HepG2 (cell line): ENCODE results near the gene VPS4B. TPM values are rescaled to one million over a fixed set of nuclear protein-coding genes. Genes with fewer than 3 reads are reported as not detected.

Experiments used
- ATAC-seq: fragments of 200-7000 bp; cut with Tn5 transposase; 3 replicates; pipeline ENCODE4 v1.9.1; 2020; ENCODE audit warnings: mild to moderate bottlenecking, moderate library complexity
- BruUV-seq: library from RNA; stranded (reverse); fragments of 400-500 nt; replicated peaks from 2 replicates; lab custom pipeline; 2021; lab: Mats Ljungman, UMichigan
- CTCF ChIA-PET: fragments of 300-600 bp; formaldehyde crosslinking; extraction: SDS; loops from one replicate; lab custom pipeline; 2021; ENCODE audit warnings: low total read pairs, inconsistent platforms, low intra/inter-chr PET ratio; lab: Yijun Ruan, JAX
- POLR2A ChIA-PET: fragments of 350-600 bp; sonication (Branson Sonifier 250); formaldehyde crosslinking; loops from one replicate; lab custom pipeline; 2020; ENCODE audit warnings: antibody characterized with exemption, inconsistent platforms; lab: Yijun Ruan, JAX
- DNase-seq: peaks from one replicate; pipeline ENCODE4 v3.0.0-alpha.2; 2015; ENCODE audit warnings: low spot score
- FAIRE-seq: peaks from 3 replicates; lab custom pipeline; 2011; peaks lifted over from hg19 to GRCh38; lab: Jason Lieb, UNC
- H2AFZ ChIP-seq: one replicate; pipeline ENCODE4 v1.6.1; 2011; ENCODE audit warnings: low read length, inconsistent platforms
- H3K27ac ChIP-seq: fragments of 300-600 bp; 3 replicates; pipeline ENCODE4 v1.8.0; 2011; ENCODE audit warnings: mixed run types, mild to moderate bottlenecking, mixed read lengths, low read length, inconsistent platforms; ENCODE audit not compliant: insufficient read depth; ENCODE audit errors: extremely low read length
- H3K27me3 ChIP-seq, 2 experiments: fragments of 200-600 bp in 1 of 2; 2 replicates in 1 of 2; 3 replicates in 1 of 2; pipeline versions ENCODE4 v1.6.0 to v1.8.0; 2011; ENCODE audit warnings: low read length in 2 of 2, mild to moderate bottlenecking in 2 of 2, moderate library complexity in 2 of 2, inconsistent platforms in 1 of 2; ENCODE audit not compliant: insufficient read depth in 2 of 2, control insufficient read depth in 1 of 2
- H3K36me3 ChIP-seq, 2 experiments: fragments of 200-600 bp in 1 of 2; replicated peaks in 1 of 2; 2 replicates in 1 of 2; 3 replicates in 1 of 2; pipeline versions ENCODE4 v1.5.1 to v1.8.0; 2011; ENCODE audit warnings: low read length in 2 of 2, inconsistent platforms in 1 of 2; ENCODE audit not compliant: insufficient read depth in 2 of 2, control insufficient read depth in 1 of 2
- H3K4me1 ChIP-seq: 2 replicates; pipeline ENCODE4 v1.5.1; 2012; ENCODE audit warnings: low read length, inconsistent platforms; ENCODE audit not compliant: insufficient read depth
- H3K4me2 ChIP-seq: 2 replicates; pipeline ENCODE4 v1.6.0; 2011; ENCODE audit warnings: low read depth, low read length, inconsistent platforms
- H3K4me3 ChIP-seq, 3 experiments: fragments of 200-600 bp in 1 of 3; sonication (generic), shearing (Covaris generic) in 1 of 3; replicated peaks in 1 of 3; 2 replicates each; pipeline ENCODE4 v1.5.1; 2011 to 2016; ENCODE audit warnings: low read length in 3 of 3, inconsistent platforms in 2 of 3, low read depth in 2 of 3, mild to moderate bottlenecking in 2 of 3, control low read depth in 1 of 3, mixed read lengths in 1 of 3; ENCODE audit not compliant: insufficient read depth in 1 of 3
- H3K79me2 ChIP-seq: one replicate; pipeline ENCODE4 v1.6.1; 2011; ENCODE audit warnings: low read length, inconsistent platforms; ENCODE audit not compliant: insufficient read depth
- H3K9ac ChIP-seq: 2 replicates; pipeline ENCODE4 v1.6.0; 2011; ENCODE audit warnings: mild to moderate bottlenecking, low read depth, low read length, inconsistent platforms; ENCODE audit not compliant: insufficient read depth
- H3K9me3 ChIP-seq: 2 replicates; pipeline ENCODE4 v1.5.1; 2012; ENCODE audit warnings: mild to moderate bottlenecking, low read length
- H4K20me1 ChIP-seq: 2 replicates; pipeline ENCODE4 v1.6.0; 2011; ENCODE audit warnings: inconsistent platforms, mild to moderate bottlenecking, low read length, moderate library complexity; ENCODE audit not compliant: insufficient read depth
- FOXK2 ChIP-seq: fragments of 450-650 bp; IDR thresholded peaks from 2 replicates; pipeline ENCODE4 v1.6.1; 2016
- GABPA ChIP-seq, 2 experiments: IDR thresholded peaks; 2 replicates each; pipeline ENCODE4 v1.6.1; 2011 to 2016; ENCODE audit warnings: low read depth in 2 of 2, low read length in 1 of 2, missing biosample characterization in 1 of 2, missing genetic modification characterization in 1 of 2
- GLI4 ChIP-seq: sonication (generic); formaldehyde crosslinking; IDR thresholded peaks from 2 replicates; pipeline ENCODE4 v1.5.1; 2020; ENCODE audit warnings: missing genetic modification reagents, mild to moderate bottlenecking, moderate library complexity, borderline replicate concordance
- MAFF ChIP-seq: IDR thresholded peaks from 2 replicates; pipeline ENCODE4 v1.6.1; 2011; ENCODE audit warnings: low read depth, low read length, improper control_type of control experiment
- MAFK ChIP-seq, 2 experiments: IDR thresholded peaks in 1 of 2; conservative IDR thresholded peaks in 1 of 2; 2 replicates each; pipeline ENCODE4 v1.6.1; 2011; ENCODE audit warnings: improper control_type of control experiment in 2 of 2, low read length in 2 of 2
- MXI1 ChIP-seq: IDR thresholded peaks from 3 replicates; pipeline ENCODE4 v1.6.1; 2012; ENCODE audit warnings: low read depth, low read length, inconsistent platforms, borderline replicate concordance
- NAIF1 ChIP-seq: sonication (generic); formaldehyde crosslinking; IDR thresholded peaks from 2 replicates; pipeline ENCODE4 v1.5.0; 2020; ENCODE audit warnings: mild to moderate bottlenecking, missing genetic modification reagents, borderline replicate concordance
- NFE2L2 ChIP-seq: fragments of 150-350 bp; IDR thresholded peaks from 2 replicates; pipeline ENCODE4 v1.6.1; 2014; ENCODE audit warnings: low read length
- PLRG1 ChIP-seq: fragments of 450-650 bp; conservative IDR thresholded peaks from 2 replicates; pipeline ENCODE4 v1.6.1; 2016
- PRMT3 ChIP-seq: sonication (generic); formaldehyde crosslinking; IDR thresholded peaks from 2 replicates; pipeline ENCODE4 v1.8.1; 2022; ENCODE audit warnings: low read depth, mild to moderate bottlenecking, moderate library complexity, missing genetic modification reagents, borderline replicate concordance
- SALL1 ChIP-seq: sonication (generic); formaldehyde crosslinking; IDR thresholded peaks from 2 replicates; pipeline ENCODE4 v1.8.0; 2022; ENCODE audit warnings: mild to moderate bottlenecking, missing genetic modification reagents
- XRCC5 ChIP-seq: fragments of 200-400 bp; formaldehyde crosslinking; optimal IDR thresholded peaks from 2 replicates; pipeline ENCODE3; 2017; ENCODE audit warnings: mild to moderate bottlenecking, low read length
- ZNF430 ChIP-seq: sonication (generic); formaldehyde crosslinking; IDR thresholded peaks from 2 replicates; pipeline ENCODE4 v1.9.0; 2021; ENCODE audit warnings: mild to moderate bottlenecking, missing genetic modification reagents
- ZNF607 ChIP-seq: sonication (generic); formaldehyde crosslinking; IDR thresholded peaks from 2 replicates; pipeline ENCODE4 v1.5.1; 2020; ENCODE audit warnings: missing genetic modification reagents, mild to moderate bottlenecking, borderline replicate concordance
- WGBS: methylation state at CpG from one replicate; pipeline ENCODE4 v1.1.6; 2017; ENCODE audit warnings: low lambda C conversion rate; 5-methylcytosine and 5-hydroxymethylcytosine counted together
- in situ Hi-C: cut with HindIII; loops from 2 replicates; pipeline ENCODE4 v1.10.0; 2017; ENCODE audit warnings: low pct_unique_long_range_greater_than_20kb; ENCODE audit not compliant: extremely low pct_ligation_motif_present
- intact Hi-C: fragments of 100-400 bp; cut with micrococcal nuclease; formaldehyde crosslinking; loops from one replicate; pipeline ENCODE4 v1.10.0; 2022; ENCODE audit not compliant: unreplicated experiment
- polyA plus RNA-seq, 8 experiments: library from polyadenylated mRNA; depleted of rRNA in 3 of 8; stranded (reverse) in 7 of 8; unstranded in 1 of 8; fragments of >200 nt; fragmentation: Illumina TruSeq in 4 of 8; extraction: Trizol in 4 of 8; gene quantifications; 2 replicates each; pipeline versions ENCODE4 v1.2.1 to v1.2.3, GENCODE V29; 2011 to 2016; ENCODE audit warnings: low read depth in 4 of 8, missing spikeins in 1 of 8, mixed read lengths in 1 of 8; ENCODE audit not compliant: insufficient read depth in 1 of 8
- total RNA-seq, 5 experiments: library from RNA; depleted of rRNA; stranded (reverse); fragments of >200 nt; fragmentation: Illumina TruSeq; extraction: Trizol; gene quantifications; 2 replicates each; pipeline ENCODE4 v1.2.3, GENCODE V29; 2016; ENCODE audit warnings: low read depth in 1 of 5
- TF ChIP-seq, protein P1 (sequence below): fragments of 450-650 bp; IDR thresholded peaks from 2 replicates; pipeline ENCODE4 v1.6.1; 2017
- TF ChIP-seq, protein P2 (sequence below): sonication (generic); formaldehyde crosslinking; IDR thresholded peaks from 2 replicates; pipeline ENCODE4 v1.4.0; 2020; ENCODE audit warnings: missing genetic modification reagents

The VPS4B gene
- total and polyA plus RNA-seq, 2 of the 13 experiments (the other 11 are each of a cell fraction or from before 2014, with no cell fraction given): 12.8 to 25.9 TPM

DNA sequence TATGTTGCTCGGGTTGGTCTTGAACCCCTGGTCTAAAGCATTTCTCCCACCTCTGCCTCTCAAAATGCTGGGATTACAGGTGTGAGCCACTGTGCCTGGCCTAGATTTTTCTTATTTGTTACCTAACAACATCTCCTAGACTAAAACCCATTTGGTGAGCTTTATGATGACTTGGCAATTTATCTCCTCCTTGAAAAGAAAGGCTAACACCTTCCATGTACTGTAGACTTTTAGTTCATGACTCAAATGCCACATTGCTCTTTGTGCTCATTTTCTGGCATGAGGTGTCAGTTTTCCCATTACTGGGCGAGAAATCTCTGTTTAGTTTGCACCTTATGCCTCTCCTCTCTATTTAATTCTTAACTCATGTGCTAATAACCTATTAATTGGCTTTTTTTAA, 42.2 kb upstream of the VPS4B start:
- H4K20me1 ChIP-seq: no peaks in the 10 kb centered on the region
- H3K9me3 ChIP-seq: no peaks in the 10 kb centered on the region
- no peaks in the 10 kb centered on the region for H3K36me3 ChIP-seq
- H3K4me3 ChIP-seq: no peak overlapping the region
- intact Hi-C loops (no loop called here), in situ Hi-C loops (no loop called here)
- ATAC-seq (no peak), DNase-seq (no peak), FAIRE-seq (no peak)
- no peaks in the 10 kb centered on the region for H3K79me2 ChIP-seq
- no peaks in the 10 kb centered on the region for H3K4me1 ChIP-seq
- CTCF ChIA-PET: no interaction called here
- no peak for TF ChIP-seq ZNF607 (CRISPR knock-in tag)
- no peak for TF ChIP-seq NAIF1
- no peak for TF ChIP-seq GLI4
- TF ChIP-seq MAFF: peak; percentile 96
- TF ChIP-seq MAFK (conservative IDR thresholded peaks at IDR 0.05 in 1 of 2, IDR thresholded peaks at IDR 0.05 in 1 of 2; ENCODE audit: low read length in 2 of 2): peak; percentile 95 to 96
- TF ChIP-seq NFE2L2: 0 out of 2 replicates have a peak, but pooled peaks have one; percentile 28
- no peak overlapping the region for H3K27ac ChIP-seq
- no peak overlapping the region for H2AFZ ChIP-seq
- POLR2A ChIA-PET: no interaction called here
- H3K4me2 ChIP-seq: no peak overlapping the region
- H3K9ac ChIP-seq: no peak overlapping the region
- WGBS: 2% methylated on average over 2 of the region's 2 CpGs
- no peaks in the 10 kb centered on the region for H3K27me3 ChIP-seq
- no TSS peak for BruUV-seq

DNA sequence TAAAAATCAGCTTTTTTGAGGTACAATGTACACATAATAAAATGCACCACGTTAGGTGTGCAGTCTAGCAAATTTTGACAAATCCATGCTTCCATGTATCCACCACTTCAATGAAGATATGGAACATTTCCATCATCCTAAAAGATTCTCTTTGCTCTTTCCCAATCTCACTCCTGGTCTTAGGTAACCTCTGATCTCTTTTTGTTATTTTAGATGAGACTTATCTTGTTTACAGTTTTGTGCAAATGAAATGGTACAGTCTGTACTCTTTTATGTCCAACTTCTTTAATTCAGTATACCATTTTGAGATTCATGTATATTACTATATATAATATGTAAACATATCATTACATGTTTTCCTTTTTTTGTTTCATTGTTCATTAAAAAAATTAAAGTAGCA, 38.1 kb upstream of the VPS4B start:
- DNase-seq (no peak), ATAC-seq (no peak), FAIRE-seq (no peak)
- intact Hi-C loops: no loop called here
- Histone ChIP-seq H3K36me3 (no peaks in the 10 kb centered on the region), H3K4me1 (no peaks in the 10 kb centered on the region), H3K27me3 (no peaks in the 10 kb centered on the region), H3K4me2 (no peak overlapping the region), H3K9ac (no peak overlapping the region), H3K4me3 (no peak overlapping the region), H2AFZ (no peak overlapping the region), H3K9me3 (no peaks in the 10 kb centered on the region), H3K27ac (no peak overlapping the region), H4K20me1 (no peaks in the 10 kb centered on the region), H3K79me2 (no peaks in the 10 kb centered on the region)
- WGBS: 0% methylated on average over 1 of the region's 1 CpG
- BruUV-seq: no TSS peak
- in situ Hi-C loops: no loop called here
- CTCF ChIA-PET: no interaction called here
- POLR2A ChIA-PET: no interaction called here
- TF ChIP-seq GABPA (IDR thresholded peaks at IDR 0.05; ENCODE audit: low read depth, low read length) (no peak), GABPA (CRISPR knock-in tag; IDR thresholded peaks at IDR 0.05; ENCODE audit: low read depth) (no peak), PLRG1 (no peak), XRCC5 (no peak), MXI1 (no peak), SALL1 (CRISPR knock-in tag) (no peak), PRMT3 (no peak), ZNF430 (CRISPR knock-in tag) (no peak), FOXK2 (no peak)
- TF ChIP-seq, protein P1, sequence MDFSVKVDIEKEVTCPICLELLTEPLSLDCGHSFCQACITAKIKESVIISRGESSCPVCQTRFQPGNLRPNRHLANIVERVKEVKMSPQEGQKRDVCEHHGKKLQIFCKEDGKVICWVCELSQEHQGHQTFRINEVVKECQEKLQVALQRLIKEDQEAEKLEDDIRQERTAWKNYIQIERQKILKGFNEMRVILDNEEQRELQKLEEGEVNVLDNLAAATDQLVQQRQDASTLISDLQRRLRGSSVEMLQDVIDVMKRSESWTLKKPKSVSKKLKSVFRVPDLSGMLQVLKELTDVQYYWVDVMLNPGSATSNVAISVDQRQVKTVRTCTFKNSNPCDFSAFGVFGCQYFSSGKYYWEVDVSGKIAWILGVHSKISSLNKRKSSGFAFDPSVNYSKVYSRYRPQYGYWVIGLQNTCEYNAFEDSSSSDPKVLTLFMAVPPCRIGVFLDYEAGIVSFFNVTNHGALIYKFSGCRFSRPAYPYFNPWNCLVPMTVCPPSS: no peak
- TF ChIP-seq, protein P2, sequence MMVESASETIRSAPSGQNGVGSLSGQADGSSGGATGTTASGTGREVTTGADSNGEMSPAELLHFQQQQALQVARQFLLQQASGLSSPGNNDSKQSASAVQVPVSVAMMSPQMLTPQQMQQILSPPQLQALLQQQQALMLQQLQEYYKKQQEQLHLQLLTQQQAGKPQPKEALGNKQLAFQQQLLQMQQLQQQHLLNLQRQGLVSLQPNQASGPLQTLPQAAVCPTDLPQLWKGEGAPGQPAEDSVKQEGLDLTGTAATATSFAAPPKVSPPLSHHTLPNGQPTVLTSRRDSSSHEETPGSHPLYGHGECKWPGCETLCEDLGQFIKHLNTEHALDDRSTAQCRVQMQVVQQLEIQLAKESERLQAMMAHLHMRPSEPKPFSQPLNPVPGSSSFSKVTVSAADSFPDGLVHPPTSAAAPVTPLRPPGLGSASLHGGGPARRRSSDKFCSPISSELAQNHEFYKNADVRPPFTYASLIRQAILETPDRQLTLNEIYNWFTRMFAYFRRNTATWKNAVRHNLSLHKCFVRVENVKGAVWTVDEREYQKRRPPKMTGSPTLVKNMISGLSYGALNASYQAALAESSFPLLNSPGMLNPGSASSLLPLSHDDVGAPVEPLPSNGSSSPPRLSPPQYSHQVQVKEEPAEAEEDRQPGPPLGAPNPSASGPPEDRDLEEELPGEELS (CRISPR knock-in tag): no peak
